ENCODE results near the gene MS4A10. TPM values are rescaled to one million over a fixed set of nuclear protein-coding genes. Genes with fewer than 3 reads are reported as not detected.

The MS4A10 gene
- total RNA-seq: not detected in 2 replicates

DNA sequence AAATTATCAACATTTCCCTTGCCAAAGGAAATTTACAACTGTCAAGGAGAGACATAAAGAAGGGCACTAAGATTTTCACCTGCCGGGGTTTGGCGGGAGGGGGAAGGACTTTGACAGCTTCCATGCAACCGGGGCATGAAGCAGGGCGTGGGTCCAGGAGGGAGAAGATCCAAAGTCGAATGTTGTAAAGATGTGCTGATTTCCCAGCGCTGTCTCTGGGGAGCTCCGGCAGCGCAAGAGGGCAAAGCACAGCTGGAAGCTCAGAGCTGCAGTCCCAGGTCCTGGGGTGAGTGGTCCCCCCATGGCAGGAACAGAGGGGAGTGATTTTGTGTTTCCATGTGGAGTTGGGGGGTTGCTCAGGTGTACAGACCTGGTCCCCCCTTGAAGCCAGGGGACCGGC is at the start of gene MS4A10:
Gene MS4A10 (plus strand): TSS at position 198 of the 400 bp plus-strand sequence. CDS start 5,003 bp downstream, outside the sequence.

DNA sequence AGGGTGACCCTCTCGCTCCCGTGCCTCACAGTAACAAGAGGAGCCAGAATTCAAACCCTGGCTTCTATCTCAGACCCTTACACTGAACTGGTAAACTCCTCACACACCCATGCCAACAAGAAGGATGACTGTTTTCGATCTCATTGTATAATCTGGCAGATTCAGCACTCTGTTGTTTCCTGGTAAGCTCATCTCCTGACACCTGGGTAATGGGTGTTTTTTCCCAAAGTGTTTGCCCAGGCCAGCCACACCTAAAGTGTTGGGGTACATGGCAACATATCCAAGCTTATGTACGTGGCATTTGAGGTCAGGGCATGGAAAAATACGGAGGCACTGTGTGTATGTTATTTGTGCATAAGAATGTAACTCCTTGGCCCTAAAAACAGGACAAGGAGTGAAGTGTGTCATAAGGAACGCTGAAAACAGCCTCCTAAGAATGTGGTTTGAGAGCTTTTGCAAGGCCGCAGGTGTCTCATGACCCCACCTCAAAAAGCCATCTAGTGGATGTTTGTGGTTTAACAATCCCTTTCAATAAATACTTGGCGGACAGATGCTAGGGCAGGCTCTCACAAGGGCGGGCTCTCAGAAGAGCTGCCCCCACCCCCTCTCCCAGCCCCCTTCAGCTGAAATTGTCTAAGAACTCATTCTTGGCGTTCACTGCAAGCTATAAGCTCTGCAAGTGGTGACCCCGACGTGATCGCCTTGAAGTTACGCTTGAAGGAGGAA is 28.7 kb upstream of the MS4A10 start, which contains the start of gene MS4A15:
Gene MS4A15 (plus strand): TSS at position 561 of the 726 bp plus-strand sequence. CDS start 6,867 bp downstream, outside the sequence.

DNA sequence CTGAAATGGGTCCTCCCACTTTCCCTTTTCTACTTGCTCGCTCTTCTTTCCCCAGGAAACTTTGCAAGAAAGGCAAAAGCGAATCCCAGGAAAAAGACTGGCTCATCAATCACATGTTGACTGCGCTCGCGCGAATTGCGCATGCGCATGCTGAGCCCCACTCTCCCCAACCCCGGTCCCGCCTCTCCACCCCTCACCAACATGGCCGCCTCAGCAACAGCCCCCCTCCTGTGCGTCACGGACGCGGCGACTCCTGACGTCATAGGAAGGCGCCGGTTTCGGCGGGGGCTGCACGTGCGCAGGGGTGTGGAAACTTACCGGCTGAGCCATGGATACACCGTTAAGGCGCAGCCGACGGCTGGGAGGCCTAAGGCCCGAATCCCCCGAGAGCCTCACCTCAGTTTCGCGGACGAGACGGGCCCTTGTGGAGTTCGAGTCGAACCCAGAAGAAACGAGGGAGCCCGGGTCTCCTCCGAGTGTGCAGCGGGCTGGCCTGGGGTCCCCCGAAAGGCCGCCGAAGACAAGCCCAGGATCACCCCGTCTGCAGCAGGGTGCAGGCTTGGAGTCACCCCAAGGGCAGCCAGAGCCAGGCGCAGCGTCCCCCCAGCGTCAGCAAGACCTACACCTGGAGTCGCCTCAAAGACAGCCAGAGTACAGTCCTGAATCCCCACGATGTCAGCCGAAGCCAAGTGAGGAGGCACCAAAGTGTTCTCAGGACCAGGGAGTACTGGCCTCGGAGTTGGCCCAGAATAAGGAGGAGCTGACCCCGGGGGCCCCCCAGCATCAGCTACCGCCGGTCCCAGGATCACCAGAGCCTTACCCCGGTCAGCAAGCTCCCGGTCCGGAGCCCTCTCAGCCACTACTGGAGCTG is 56.9 kb downstream of the MS4A10 start, which contains the start of gene CCDC86:
Gene CCDC86 (plus strand): TSS at position 317 of the 871 bp plus-strand sequence. CDS start 12 bp downstream, at position 329.

Other genes with a start within 250 kb of the MS4A10 start
- gene MS4A8, start 85.7 kb upstream of the MS4A10 start, total RNA-seq: not detected in 2 replicates
- not detected in 2 replicates for gene MS4A18, start 60.6 kb upstream of the MS4A10 start, total RNA-seq
- not detected in 2 replicates for gene MS4A15, start 28.5 kb upstream of the MS4A10 start, total RNA-seq
- 51.2 and 54.3 TPM in 2 replicates for gene CCDC86, start 56.8 kb downstream of the MS4A10 start, total RNA-seq
- gene PTGDR2, start 70.6 kb downstream of the MS4A10 start, total RNA-seq: not detected in 2 replicates
- gene ZP1, start 82.2 kb downstream of the MS4A10 start, total RNA-seq: not detected in 2 replicates
- 115 and 121 TPM in 2 replicates for gene PRPF19, start 121.3 kb downstream of the MS4A10 start, total RNA-seq
- 198 and 201 TPM in 2 replicates for gene TMEM109, start 128.8 kb downstream of the MS4A10 start, total RNA-seq
- gene TMEM132A, start 139.1 kb downstream of the MS4A10 start, total RNA-seq: 127 and 130 TPM in 2 replicates
- gene SLC15A3, start 166.8 kb downstream of the MS4A10 start, total RNA-seq: 21.7 and 35.7 TPM in 2 replicates
- gene CD6, start 186.3 kb downstream of the MS4A10 start, total RNA-seq: not detected in 2 replicates

Measured in mammary microvascular endothelial cell (primary cell).